HG03159 (cell line): ENCODE measurements around the gene FOXL3.

Experiments used
- ATAC-seq: cut with Tn5 transposase; IDR thresholded peaks from one replicate; pipeline ENCODE4 v1.9.1; 2021; ENCODE audit warnings: mild to moderate bottlenecking, moderate library complexity; ENCODE audit not compliant: unreplicated experiment

The FOXL3 gene

DNA sequence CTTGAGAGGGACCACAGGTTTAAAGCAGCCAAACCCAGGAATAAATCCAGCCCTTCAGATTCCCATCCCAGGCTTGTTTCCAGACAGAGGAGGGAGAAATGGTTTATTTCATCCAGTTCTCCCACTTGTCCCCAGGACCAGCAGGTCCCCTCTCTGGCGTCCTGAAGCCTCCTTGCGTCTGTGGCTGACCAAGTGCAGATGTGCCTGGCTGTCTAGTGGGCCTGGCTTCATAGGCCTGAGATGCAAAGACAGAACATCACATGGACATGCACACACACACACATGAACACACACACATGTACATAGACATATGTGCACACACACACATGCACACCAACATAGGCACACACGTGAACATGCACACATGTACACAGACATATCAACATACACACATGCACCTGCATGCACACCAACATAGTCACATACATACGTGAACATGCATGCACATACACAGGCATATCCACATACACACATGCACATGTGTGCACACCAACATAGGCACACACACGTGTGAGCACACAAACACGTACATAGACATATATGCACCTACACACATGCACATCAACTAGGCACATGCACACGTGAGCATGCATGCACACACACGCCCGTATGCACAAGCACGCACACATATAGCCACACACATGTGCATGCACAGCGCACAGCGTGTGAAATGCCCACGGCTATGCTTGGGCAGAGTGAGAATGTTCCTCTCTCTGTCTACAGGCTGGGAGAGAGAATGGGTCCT is 10.7 kb downstream of the FOXL3 start:
- ATAC-seq: no peak

DNA sequence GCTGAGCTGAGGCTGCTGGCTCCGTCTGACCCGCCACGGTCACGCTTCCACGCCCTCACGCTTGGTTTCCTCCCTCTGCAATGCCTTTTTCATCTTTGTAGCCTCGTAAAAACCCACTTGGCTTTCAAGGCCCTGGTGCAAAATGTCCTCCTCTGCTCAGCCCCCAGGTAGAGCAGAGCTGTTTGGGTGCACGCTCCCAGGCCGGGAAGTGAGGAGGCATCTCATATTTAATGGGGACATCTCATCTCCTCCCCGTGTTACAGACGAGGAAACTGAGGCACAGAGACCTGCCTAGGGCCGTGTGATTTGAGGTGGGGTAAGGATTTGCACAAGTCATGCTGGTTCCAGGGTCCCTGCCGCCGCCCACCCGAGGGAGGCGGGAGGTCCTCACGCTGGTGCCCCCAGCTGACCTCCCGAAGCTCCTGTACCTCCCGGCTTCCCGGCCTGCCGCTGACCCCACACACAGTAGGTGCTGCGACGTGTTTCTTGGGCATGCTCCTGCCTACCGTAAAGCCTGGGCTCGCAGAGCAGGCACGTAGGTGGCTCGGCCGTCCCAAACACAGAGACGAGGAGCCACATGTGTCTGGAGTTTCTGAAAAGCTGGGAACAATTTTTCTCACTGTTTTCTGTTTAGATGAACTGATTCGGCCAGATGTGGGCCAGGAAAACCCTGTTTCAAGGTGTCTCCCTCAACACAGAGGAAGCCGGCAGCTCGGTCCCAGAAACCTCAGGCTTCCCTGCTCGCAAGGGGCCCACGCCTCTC is 11.5 kb downstream of the FOXL3 start:
- no peak for ATAC-seq

DNA sequence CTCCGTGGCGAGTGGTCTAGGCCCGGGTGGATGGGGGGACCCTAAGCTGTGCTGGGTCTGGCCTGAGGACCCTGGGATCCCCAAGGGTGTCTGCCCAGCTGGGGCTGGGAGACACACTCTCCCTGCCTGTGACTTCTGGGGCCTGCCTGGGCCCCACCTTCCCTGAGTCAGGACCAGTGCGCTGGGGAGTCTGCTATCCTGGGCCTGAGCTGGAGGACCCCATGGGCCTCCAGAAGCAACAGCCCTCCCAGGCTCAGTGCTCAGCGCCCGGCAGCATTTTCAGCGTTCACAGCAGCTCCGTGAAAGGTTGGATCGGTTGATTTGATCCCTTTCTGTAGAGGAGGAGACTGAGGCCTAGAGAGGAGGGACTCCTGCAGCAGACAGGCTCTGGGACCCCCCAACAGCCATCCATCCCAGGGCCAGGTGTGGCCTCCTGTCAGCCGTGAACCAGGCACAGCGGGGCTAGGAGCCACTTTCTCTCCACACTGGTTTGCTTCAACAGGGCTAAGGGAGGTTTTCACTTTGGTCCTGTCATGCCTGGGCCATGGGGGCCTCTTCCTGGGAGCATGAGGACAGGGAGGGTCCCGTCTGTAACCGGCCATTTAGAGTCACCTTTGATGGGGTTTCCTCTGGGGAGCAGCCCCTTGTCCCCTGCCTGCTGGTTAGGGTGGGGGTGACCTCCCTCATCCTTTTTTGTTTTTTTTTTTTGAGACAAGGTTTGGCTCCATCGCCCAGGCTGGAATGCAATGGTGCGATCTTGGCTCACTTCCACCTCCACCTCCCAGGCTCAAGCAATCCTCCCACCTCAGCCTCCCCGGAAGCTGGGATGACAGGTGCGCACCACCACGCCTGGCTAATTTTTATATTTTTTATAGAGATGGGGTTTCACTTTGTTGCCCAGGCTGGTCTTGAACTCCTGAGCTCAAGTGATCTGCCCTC is 12.4 kb downstream of the FOXL3 start:
- ATAC-seq: no peak

- no peak for ATAC-seq
Observed at GRCh38 chr7:303425-303824, 13.5 kb downstream of the FOXL3 start.

DNA sequence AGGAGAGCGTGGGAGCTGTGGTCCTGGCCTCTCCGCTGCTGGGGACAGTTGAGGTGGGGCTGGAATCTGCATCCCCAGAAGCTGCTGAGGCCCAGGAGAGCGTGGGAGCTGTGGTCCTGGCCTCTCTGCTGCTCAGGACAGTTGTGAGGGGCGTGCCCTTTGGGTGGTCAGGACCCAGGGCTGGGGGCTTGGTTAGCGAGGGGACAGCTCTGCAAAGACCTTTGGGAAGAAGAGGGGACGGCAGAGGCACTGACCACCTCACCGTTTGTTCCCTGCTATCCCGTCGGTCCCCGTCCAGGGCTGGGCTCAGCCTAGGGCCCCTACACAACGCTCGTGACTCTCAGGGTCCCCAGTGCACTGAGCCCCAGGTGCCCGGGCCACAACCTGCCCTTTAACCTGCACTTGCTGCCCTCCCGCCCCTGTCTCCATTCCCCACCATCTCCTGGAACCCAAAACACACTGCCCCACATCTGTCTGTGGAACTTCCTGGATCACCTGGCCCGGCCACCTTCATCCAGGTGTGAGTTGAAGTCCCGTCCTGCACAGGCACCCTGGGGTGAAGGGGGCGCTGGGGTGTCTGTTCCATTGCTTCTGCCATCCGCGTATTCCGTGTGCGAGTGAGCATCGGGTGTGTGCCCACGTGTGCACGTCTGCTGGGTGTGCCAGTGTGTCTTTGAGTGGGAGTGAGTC is 14.1 kb downstream of the FOXL3 start:
- no peak for ATAC-seq

DNA sequence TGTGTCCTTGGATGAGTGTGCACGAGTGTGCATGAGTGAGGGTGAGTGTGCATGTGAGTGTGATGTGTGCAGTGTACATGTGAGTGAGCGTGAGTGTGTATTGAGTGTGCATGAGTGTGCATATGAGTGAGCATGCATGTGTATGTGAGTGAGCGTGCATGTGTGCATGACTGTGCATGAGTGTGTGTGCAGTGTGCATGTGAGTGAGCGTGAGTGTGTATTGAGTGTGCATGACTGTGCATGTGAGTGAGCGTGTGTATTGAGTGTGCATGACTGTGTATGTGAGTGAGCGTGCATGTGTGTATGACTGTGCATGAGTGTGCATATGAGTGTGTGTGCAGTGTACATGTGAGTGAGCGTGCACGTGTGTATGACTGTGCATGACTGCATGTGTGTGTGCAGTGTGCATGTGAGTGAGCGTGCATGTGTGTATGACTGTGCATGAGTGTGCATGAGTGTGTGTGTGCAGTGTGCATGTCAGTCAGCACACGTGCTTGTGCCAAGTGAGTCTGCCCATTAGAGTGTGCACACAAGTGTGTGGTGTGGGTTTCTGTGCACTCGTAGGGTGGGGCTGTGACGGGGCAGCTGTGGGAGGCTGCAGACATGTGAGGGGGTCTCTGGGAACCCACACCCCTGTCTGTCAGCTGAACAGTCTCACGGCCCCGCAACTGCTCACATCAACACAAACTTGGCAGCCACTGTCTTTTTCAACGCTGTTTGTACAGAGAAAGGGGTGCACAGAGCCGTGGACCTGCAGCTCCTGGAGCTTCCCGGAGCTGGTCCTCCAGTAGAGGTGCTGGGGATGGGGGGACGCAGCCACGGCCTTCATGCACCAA is 14.8 kb downstream of the FOXL3 start:
- ATAC-seq: no peak

DNA sequence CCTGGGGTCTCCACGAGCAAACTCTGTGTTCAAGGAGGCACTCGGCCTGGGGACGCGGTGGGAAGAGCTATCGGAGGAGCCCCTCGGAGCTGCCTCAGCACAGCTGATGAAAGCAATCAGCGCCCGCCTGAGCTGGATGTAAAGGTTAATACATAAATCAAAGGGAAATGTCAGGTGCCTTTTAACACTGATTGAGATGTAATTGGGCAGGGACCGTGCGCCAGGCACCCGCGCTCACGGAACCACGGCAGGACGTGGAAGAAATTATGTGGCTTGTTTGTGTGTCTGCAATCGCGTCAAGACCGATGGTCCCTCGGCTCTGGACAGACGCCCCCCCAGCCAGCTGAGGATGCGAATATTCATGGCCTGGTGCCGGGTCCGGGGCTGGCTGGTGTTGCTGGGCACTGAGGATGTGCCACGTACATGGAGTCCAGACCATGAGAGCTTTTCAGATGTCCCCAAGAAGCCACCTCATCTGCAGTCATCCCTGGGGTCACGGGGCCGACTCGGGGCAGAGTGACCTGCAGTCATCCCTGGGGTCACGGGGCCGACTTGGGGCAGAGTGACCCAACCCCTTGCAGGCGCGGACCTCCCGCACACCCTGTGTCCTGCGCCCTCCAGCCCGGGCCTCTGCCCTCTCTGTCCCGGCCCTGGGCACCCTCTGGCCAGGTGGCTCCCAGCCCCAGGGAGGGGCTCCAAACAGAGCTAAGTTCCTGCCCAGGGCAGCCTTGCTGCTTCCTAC is 15.6 kb downstream of the FOXL3 start:
- ATAC-seq: no peak

GRCh38 chr7:307970-308369 is 18.0 kb downstream of the FOXL3 start:
- ATAC-seq: no peak

GRCh38 chr7:309586-310228 is 19.7 kb downstream of the FOXL3 start:
- ATAC-seq: no peak

GRCh38 chr7:311131-311680 is 21.2 kb downstream of the FOXL3 start:
- ATAC-seq: no peak

- no peak for ATAC-seq
Observed at GRCh38 chr7:311796-312195, 21.8 kb downstream of the FOXL3 start.

GRCh38 chr7:312424-312823 is 22.5 kb downstream of the FOXL3 start:
- no peak for ATAC-seq

DNA sequence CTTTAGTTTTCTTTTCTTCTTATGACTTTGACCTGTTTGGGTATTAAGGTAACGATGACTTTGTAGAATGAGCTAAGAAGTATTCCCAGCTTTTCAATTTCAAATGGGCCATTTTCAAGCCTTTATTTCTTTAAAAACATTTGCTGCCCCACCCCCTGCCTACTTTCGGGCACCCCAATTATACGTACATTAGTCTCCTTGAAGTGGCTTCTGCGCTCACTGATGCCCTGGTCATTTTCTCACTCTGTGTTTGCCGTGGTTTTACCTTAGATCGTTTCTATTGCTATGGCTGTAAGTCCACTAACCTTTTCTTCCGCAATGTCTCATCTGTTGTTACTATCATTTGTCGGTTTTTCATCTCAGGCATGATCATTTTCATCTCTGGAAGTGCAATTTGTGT is 24.9 kb downstream of the FOXL3 start:
- no peak for ATAC-seq

DNA sequence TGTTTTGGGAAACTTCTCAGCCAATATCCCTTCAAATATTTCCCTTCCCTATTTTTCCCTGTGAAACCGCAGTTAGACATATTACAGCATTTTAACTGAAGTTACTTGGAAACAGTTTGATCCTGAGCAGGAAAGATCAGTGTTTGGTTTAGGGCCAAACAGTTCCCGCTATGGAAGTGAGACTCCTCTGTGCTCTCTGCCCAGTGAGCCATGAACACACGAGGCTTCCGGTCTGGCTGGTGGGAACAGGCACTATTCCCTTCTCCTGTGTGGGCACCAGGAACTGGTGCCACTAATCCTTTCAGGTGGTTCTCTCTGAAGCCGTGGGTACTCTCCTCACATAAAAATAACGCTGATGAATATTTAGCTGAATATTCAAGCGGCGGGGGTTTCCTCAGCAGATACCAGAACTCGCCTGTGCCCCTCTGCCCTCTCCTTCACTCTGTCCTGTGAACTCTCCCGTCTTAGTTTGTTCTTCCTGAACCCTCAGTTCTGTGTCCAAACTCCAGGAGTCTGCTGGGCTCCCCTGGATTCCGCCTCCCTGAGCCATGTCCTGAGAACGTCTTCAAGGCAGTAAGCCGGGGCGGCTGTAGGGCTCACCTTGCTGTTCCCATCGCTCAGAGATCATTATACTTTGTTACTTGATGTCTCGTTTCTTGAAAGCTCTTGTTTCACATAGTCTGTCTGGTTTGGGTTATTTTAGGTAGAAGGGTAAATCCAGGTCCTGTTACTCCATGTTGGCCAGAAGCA is 25.7 kb downstream of the FOXL3 start:
- no peak for ATAC-seq

DNA sequence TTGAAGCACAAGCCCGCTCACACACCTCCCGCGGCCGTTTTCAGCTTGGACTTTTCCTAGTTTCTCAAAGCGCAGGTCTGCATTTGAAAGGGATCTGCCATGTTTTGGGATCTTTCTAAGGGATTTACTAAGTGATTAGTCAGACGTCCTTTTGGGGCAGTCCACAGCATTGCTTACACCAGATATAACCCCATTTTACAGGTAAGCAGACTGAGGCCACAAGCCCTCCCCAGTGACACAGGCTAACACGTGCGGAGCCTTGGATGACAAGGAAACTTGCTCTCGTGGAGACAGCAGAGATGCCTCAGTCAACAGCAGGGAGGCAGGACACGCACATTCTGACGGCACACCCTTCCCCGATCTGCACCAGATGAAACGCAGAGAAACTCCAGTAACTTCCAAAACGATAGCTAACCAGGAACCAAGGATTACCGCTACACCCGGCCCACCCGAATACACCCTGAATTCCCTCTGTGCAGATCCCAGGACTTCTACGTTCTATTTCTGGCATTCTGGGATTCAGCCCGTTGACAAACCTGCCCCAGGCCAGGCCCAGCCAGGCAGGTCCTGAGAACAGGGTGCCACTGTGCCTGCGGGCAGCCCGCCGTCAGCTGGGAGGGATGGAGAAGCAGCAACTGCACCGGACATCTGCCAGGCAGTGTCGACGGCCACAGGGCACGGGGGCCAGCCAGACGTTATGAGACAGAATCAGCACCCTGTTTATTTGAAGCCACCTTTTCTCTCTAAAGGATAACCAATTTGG is 27.9 kb downstream of the FOXL3 start:
- no peak for ATAC-seq

- ATAC-seq: no peak
Observed at GRCh38 chr7:318476-318875, 28.5 kb downstream of the FOXL3 start.
